Osteoblast (primary cell): Measurements from ENCODE around the gene G6PC3. TPM values are rescaled to one million over a fixed set of nuclear protein-coding genes. Genes with fewer than 3 reads are reported as not detected.

Experiments used
- DNase-seq: peaks from one replicate; pipeline ENCODE4 v3.0.0; 2011; ENCODE audit warnings: low spot score, mixed read lengths; ENCODE audit not compliant: insufficient read length; ENCODE audit errors: missing footprints
- H2AFZ ChIP-seq: 2 replicates; pipeline ENCODE4 v1.6.0; 2011; ENCODE audit warnings: mild to moderate bottlenecking, low read length
- H3K27ac ChIP-seq: 2 replicates; pipeline ENCODE4 v1.5.1; 2011; ENCODE audit warnings: mild to moderate bottlenecking, low read depth, low read length, moderate library complexity
- H3K27me3 ChIP-seq: 2 replicates; pipeline ENCODE4 v1.6.0; 2012; ENCODE audit warnings: mild to moderate bottlenecking, control low read depth, inconsistent platforms, low read length, moderate library complexity; ENCODE audit not compliant: insufficient read depth
- H3K36me3 ChIP-seq: 2 replicates; pipeline ENCODE4 v1.5.1; 2011; ENCODE audit warnings: mild to moderate bottlenecking, low read length, control low read depth, moderate library complexity; ENCODE audit not compliant: insufficient read depth
- H3K4me1 ChIP-seq: 2 replicates; pipeline ENCODE4 v1.5.1; 2011; ENCODE audit warnings: mild to moderate bottlenecking, low read length, control low read depth, moderate library complexity; ENCODE audit not compliant: insufficient read depth
- H3K4me2 ChIP-seq: 2 replicates; pipeline ENCODE4 v1.6.0; 2011; ENCODE audit warnings: mild to moderate bottlenecking, low read length; ENCODE audit not compliant: insufficient read depth
- H3K4me3 ChIP-seq: fragments of 200-600 bp; sonication (generic); 3 replicates; pipeline ENCODE4 v1.5.1; 2012; ENCODE audit warnings: mild to moderate bottlenecking, low read length, inconsistent platforms; ENCODE audit not compliant: insufficient read depth
- H3K79me2 ChIP-seq: 2 replicates; pipeline ENCODE4 v1.6.0; 2012; ENCODE audit warnings: mild to moderate bottlenecking, low read length, control low read depth, inconsistent platforms; ENCODE audit not compliant: insufficient read depth
- H3K9me3 ChIP-seq: 2 replicates; pipeline ENCODE4 v1.5.1; 2011; ENCODE audit warnings: low read depth, low read length, control low read depth
- H4K20me1 ChIP-seq: 2 replicates; pipeline ENCODE4 v1.6.0; 2012; ENCODE audit warnings: mild to moderate bottlenecking, low read length, control low read depth; ENCODE audit not compliant: insufficient read depth
- total RNA-seq: library from RNA; depleted of rRNA; stranded (reverse); fragments of >200 nt; gene quantifications from 2 replicates; pipeline ENCODE4 v1.2.3, GENCODE V29; 2012
- TF ChIP-seq, protein P1 (sequence below): IDR thresholded peaks from 2 replicates; pipeline ENCODE4 v1.5.1; 2011; ENCODE audit warnings: mild to moderate bottlenecking, low read depth, low read length, moderate library complexity; ENCODE audit errors: extremely low read depth

Gene G6PC3
- total RNA-seq, 1 donor, result 23.5 TPM

DNA sequence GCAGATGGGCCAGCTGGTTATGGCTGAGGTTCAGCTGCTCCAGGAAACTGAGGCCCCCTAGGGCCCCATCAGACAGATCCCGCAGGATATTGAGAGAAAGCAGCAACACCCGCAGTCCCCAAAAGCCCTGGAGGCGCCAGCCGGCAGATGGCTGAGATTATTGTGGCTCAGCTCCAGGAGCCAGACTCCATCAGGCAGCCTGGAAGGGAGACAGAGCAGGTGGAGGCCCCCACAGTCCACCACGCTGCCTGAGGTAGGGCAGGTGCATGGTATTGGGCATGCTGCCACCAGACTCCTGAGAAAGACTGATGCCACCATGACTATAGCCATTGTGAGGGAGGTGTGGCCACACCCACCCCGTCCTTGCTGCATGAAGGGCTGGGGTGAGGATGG, 46.3 kb upstream of the G6PC3 start:
- Histone ChIP-seq H3K27ac (no peak overlapping the region), H3K4me2 (no peak overlapping the region), H3K79me2 (no peaks in the 10 kb centered on the region), H3K9me3 (no peaks in the 10 kb centered on the region), H3K4me3 (no peak overlapping the region), H3K27me3 (no peaks in the 10 kb centered on the region), H3K36me3 (peaks cover 26% of the 10 kb centered on the region), H3K4me1 (no peaks in the 10 kb centered on the region), H4K20me1 (peaks cover 3% of the 10 kb centered on the region), H2AFZ (no peak overlapping the region)
- DNase-seq, result no peak
- TF ChIP-seq, protein P1, sequence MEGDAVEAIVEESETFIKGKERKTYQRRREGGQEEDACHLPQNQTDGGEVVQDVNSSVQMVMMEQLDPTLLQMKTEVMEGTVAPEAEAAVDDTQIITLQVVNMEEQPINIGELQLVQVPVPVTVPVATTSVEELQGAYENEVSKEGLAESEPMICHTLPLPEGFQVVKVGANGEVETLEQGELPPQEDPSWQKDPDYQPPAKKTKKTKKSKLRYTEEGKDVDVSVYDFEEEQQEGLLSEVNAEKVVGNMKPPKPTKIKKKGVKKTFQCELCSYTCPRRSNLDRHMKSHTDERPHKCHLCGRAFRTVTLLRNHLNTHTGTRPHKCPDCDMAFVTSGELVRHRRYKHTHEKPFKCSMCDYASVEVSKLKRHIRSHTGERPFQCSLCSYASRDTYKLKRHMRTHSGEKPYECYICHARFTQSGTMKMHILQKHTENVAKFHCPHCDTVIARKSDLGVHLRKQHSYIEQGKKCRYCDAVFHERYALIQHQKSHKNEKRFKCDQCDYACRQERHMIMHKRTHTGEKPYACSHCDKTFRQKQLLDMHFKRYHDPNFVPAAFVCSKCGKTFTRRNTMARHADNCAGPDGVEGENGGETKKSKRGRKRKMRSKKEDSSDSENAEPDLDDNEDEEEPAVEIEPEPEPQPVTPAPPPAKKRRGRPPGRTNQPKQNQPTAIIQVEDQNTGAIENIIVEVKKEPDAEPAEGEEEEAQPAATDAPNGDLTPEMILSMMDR, result no peak

DNA sequence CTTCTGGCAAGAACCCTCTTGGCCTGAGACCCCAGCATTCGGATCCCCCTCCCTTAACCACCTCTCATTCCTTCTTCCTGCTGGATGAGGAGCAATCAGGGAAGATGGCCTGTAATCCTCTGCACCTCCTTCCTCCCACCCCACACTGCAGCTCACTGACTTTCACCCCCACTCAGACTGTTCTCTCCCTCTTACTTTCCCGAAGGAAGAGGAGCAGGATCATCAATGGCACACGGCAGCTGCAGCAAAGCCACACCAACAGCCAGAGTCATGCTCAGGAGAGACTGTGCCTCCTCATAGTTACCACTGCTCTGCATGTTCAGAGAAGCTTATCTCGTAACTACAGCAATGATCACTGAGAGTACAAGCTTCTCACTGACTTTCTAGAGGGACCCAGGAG, 45.7 kb upstream of the G6PC3 start:
- no peaks in the 10 kb centered on the region for H3K9me3 ChIP-seq
- TF ChIP-seq, protein P1, result no peak
- no peak overlapping the region for H2AFZ ChIP-seq
- H3K4me3 ChIP-seq, result no peak overlapping the region
- H4K20me1 ChIP-seq, result peaks cover 3% of the 10 kb centered on the region
- peak; percentile 26 for DNase-seq
- no peaks in the 10 kb centered on the region for H3K27me3 ChIP-seq
- H3K27ac ChIP-seq, result no peak overlapping the region
- H3K4me1 ChIP-seq, result no peaks in the 10 kb centered on the region
- no peak overlapping the region for H3K4me2 ChIP-seq
- peaks cover 32% of the 10 kb centered on the region for H3K36me3 ChIP-seq
- peaks cover 3% of the 10 kb centered on the region for H3K79me2 ChIP-seq

DNA sequence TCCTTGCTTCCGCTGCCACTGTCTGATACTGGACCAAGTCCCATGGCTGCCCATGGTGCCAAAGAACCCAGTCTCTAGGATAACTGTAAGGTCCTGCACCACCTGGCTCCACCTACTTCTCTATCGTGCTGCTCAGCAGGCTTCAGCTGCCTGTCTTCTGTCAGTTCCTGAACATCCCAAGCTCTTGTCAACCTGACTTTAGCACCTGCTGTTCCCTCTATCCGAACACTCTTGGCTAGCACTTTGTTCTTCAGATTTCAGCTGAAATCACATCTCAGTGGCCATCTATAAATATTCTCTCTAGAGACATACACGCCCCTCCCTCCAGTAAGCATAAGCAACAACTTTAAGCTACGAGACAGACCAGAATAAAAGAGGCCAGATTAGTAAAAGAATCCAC, 40.8 kb upstream of the G6PC3 start:
- TF ChIP-seq, protein P1, result no peak
- Histone ChIP-seq H3K4me1 (no peaks in the 10 kb centered on the region), H3K4me3 (no peak overlapping the region), H3K36me3 (peaks cover 53% of the 10 kb centered on the region), H3K4me2 (no peak overlapping the region), H2AFZ (no peak overlapping the region), H3K79me2 (peaks cover 5% of the 10 kb centered on the region), H3K9me3 (no peaks in the 10 kb centered on the region), H3K27ac (no peak overlapping the region), H3K27me3 (no peaks in the 10 kb centered on the region), H4K20me1 (peaks cover 3% of the 10 kb centered on the region)
- peak; percentile 36 for DNase-seq

DNA sequence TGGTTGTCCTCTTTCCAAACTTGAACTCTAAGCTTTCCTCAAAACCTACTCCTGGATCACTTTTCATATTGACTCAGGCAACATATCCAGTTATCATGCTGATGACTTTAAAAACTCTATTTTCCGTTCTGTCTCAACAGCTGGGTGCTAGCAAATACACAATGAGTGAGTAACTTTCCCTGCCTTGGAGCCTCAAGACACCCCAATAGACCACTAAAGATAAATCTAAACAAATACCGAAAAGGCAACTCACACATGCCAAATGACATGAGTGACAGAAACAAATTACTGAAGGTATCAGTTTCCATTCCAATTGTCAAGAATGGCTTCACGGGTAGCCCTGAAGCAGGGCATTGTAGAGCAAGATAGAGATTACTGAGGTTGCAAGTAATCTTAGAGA, 40.1 kb upstream of the G6PC3 start:
- TF ChIP-seq, protein P1, result no peak
- H3K27me3 ChIP-seq, result no peaks in the 10 kb centered on the region
- no peaks in the 10 kb centered on the region for H3K9me3 ChIP-seq
- H3K4me2 ChIP-seq, result no peak overlapping the region
- DNase-seq, result peak; percentile 37
- H4K20me1 ChIP-seq, result peaks cover 3% of the 10 kb centered on the region
- H3K4me3 ChIP-seq, result no peak overlapping the region
- no peaks in the 10 kb centered on the region for H3K4me1 ChIP-seq
- H3K79me2 ChIP-seq, result peaks cover 5% of the 10 kb centered on the region
- H3K27ac ChIP-seq, result no peak overlapping the region
- H3K36me3 ChIP-seq, result peaks cover 53% of the 10 kb centered on the region
- no peak overlapping the region for H2AFZ ChIP-seq
